Neural cell (in vitro differentiated cells): ENCODE measurements around the gene APOOL. TPM values are rescaled to one million over a fixed set of nuclear protein-coding genes. Genes with fewer than 3 reads are reported as not detected.

ENCODE experiments used
- H2AFZ ChIP-seq: fragments of 200-600, 300-800 bp; sonication (generic), shearing (Covaris generic); 2 replicates; pipeline ENCODE4 v1.6.0; 2014; ENCODE audit warnings: low read depth, mild to moderate bottlenecking, antibody characterized with exemption, low read length, moderate library complexity
- H3F3A ChIP-seq: fragments of 200-600 bp; shearing (Covaris generic); 2 replicates; pipeline ENCODE4 v1.6.1; 2016; ENCODE audit warnings: mild to moderate bottlenecking, moderate library complexity, mixed read lengths, antibody characterized with exemption, low read length; ENCODE audit not compliant: insufficient read depth, poor library complexity, severe bottlenecking
- H3K27ac ChIP-seq: fragments of 200-600, 300-800 bp; sonication (generic), shearing (Covaris generic); 2 replicates; pipeline ENCODE4 v1.5.1; 2014; ENCODE audit warnings: mild to moderate bottlenecking, low read length, moderate library complexity
- H3K27me3 ChIP-seq: fragments of 300-800, 200-600 bp; sonication (generic), shearing (Covaris generic); 2 replicates; pipeline ENCODE4 v1.6.0; 2014; ENCODE audit warnings: mild to moderate bottlenecking, low read depth, low read length, moderate library complexity; ENCODE audit not compliant: insufficient read depth
- H3K36me3 ChIP-seq: fragments of 300-800, 200-600 bp; sonication (generic), shearing (Covaris generic); 2 replicates; pipeline ENCODE4 v1.5.1; 2014; ENCODE audit warnings: mild to moderate bottlenecking, antibody characterized with exemption, low read length, moderate library complexity; ENCODE audit not compliant: insufficient read depth
- H3K4me2 ChIP-seq: fragments of 300-800, 200-600 bp; sonication (generic), shearing (Covaris generic); 2 replicates; pipeline ENCODE4 v1.6.0; 2014; ENCODE audit warnings: mild to moderate bottlenecking, low read length
- H3K4me3 ChIP-seq: fragments of 300-800, 200-600 bp; sonication (generic), shearing (Covaris generic); 2 replicates; pipeline ENCODE4 v1.5.1; 2014; ENCODE audit warnings: mild to moderate bottlenecking, low read length, moderate library complexity
- H3K79me2 ChIP-seq: fragments of 200-600 bp; shearing (Covaris generic); replicated peaks from 2 replicates; pipeline ENCODE4 v1.6.0; 2014; ENCODE audit warnings: mild to moderate bottlenecking, low read length, moderate library complexity; ENCODE audit not compliant: insufficient read depth
- H3K9ac ChIP-seq: fragments of 300-800, 200-600 bp; sonication (generic), shearing (Covaris generic); 2 replicates; pipeline ENCODE4 v1.6.1; 2016; ENCODE audit warnings: mild to moderate bottlenecking, low read length, mixed read lengths
- H3K9me2 ChIP-seq: fragments of 200-600 bp; shearing (Covaris generic); 2 replicates; pipeline ENCODE4 v1.6.1; 2016; ENCODE audit warnings: mild to moderate bottlenecking, low read length, mixed read lengths; ENCODE audit not compliant: insufficient read depth
- H3K9me3 ChIP-seq: fragments of 200-600, 300-800 bp; sonication (generic), shearing (Covaris generic); 2 replicates; pipeline ENCODE4 v1.6.1; 2016; ENCODE audit warnings: mild to moderate bottlenecking, mixed run types, low read length, moderate library complexity, mixed read lengths
- H4K20me1 ChIP-seq: fragments of 200-600 bp; shearing (Covaris generic); 2 replicates; pipeline ENCODE4 v1.6.1; 2016; ENCODE audit warnings: mild to moderate bottlenecking, mixed run types; ENCODE audit not compliant: insufficient read depth
- CTCF ChIP-seq: fragments of 450-650 bp; IDR thresholded peaks from 2 replicates; pipeline ENCODE4 v1.5.1; 2014; ENCODE audit warnings: antibody characterized with exemption, mild to moderate bottlenecking, moderate library complexity; ENCODE audit not compliant: poor library complexity, severe bottlenecking
- EP300 ChIP-seq: fragments of 450-650 bp; conservative IDR thresholded peaks from 2 replicates; pipeline ENCODE4 v1.6.1; 2014; ENCODE audit warnings: antibody characterized with exemption, mild to moderate bottlenecking, moderate library complexity; ENCODE audit not compliant: poor library complexity, severe bottlenecking
- EZH2 ChIP-seq: fragments of 200-600, 300-800 bp; shearing (Covaris generic), sonication (generic); IDR thresholded peaks from 2 replicates; pipeline ENCODE4 v1.6.1; 2014; ENCODE audit warnings: antibody characterized with exemption, low read length, borderline replicate concordance, mild to moderate bottlenecking; ENCODE audit not compliant: insufficient read depth, poor library complexity, severe bottlenecking
- MXI1 ChIP-seq: fragments of 450-650 bp; conservative IDR thresholded peaks from 2 replicates; pipeline ENCODE4 v1.6.1; 2014; ENCODE audit warnings: antibody characterized with exemption, mild to moderate bottlenecking; ENCODE audit not compliant: poor library complexity, severe bottlenecking
- POLR2AphosphoS5 ChIP-seq: IDR thresholded peaks from 2 replicates; pipeline ENCODE4 v1.6.1; 2012
- RAD21 ChIP-seq: fragments of 450-650 bp; conservative IDR thresholded peaks from 2 replicates; pipeline ENCODE4 v1.6.1; 2014; ENCODE audit warnings: antibody characterized with exemption, mild to moderate bottlenecking, moderate library complexity
- SMC3 ChIP-seq: fragments of 450-650 bp; conservative IDR thresholded peaks from 2 replicates; pipeline ENCODE4 v1.6.1; 2014; ENCODE audit warnings: antibody characterized with exemption, mild to moderate bottlenecking, moderate library complexity; ENCODE audit not compliant: poor library complexity
- TAF1 ChIP-seq: IDR thresholded peaks from 2 replicates; pipeline ENCODE4 v1.6.1; 2012; ENCODE audit warnings: low read depth
- polyA plus RNA-seq: library from polyadenylated mRNA; depleted of rRNA; stranded (reverse); fragments of >200 nt; gene quantifications from 2 replicates; pipeline ENCODE4 v1.2.3, GENCODE V29; 2014
- TF ChIP-seq, protein P1 (sequence below): IDR thresholded peaks from 2 replicates; pipeline ENCODE4 v1.6.1; 2012; ENCODE audit warnings: borderline replicate concordance

Gene APOOL
- polyA plus RNA-seq, 1 donor from 2014 or later, result 3.6 TPM

DNA sequence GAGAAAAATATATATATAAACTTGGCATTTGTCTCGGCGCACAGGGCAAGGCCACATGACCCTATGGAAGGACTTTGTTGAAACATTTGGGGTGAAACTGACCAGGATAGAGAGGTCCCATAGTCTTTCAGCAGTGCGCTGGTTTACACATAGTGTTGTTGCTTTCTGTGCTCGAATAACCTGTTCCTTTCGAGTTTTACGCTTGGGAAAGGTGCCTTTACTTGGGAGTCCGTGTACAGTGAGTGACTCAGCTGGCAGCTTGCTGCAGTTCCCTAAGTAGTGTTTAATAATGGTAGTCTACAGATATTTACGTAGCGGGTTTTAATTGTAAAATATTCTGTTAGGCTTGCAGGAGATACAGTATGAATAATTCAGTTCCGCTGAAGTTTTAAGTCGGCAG lies 578 bp downstream of the APOOL start:
- peak overlapping the region; percentile 45 for H2AFZ ChIP-seq
- no peaks in the 10 kb centered on the region for H3K79me2 ChIP-seq
- no peaks in the 10 kb centered on the region for H3K9me3 ChIP-seq
- peak overlapping the region; percentile 37 for H3K27ac ChIP-seq
- no peaks in the 10 kb centered on the region for H3K36me3 ChIP-seq
- H3K4me3 ChIP-seq, result peak overlapping the region; percentile 70
- no peaks in the 10 kb centered on the region for H3K9me2 ChIP-seq
- TF ChIP-seq EZH2 (no peak), MXI1 (no peak), CTCF (no peak), SMC3 (no peak), EP300 (no peak), TAF1 (no peak), RAD21 (no peak), POLR2AphosphoS5 (no peak)
- TF ChIP-seq, protein P1, sequence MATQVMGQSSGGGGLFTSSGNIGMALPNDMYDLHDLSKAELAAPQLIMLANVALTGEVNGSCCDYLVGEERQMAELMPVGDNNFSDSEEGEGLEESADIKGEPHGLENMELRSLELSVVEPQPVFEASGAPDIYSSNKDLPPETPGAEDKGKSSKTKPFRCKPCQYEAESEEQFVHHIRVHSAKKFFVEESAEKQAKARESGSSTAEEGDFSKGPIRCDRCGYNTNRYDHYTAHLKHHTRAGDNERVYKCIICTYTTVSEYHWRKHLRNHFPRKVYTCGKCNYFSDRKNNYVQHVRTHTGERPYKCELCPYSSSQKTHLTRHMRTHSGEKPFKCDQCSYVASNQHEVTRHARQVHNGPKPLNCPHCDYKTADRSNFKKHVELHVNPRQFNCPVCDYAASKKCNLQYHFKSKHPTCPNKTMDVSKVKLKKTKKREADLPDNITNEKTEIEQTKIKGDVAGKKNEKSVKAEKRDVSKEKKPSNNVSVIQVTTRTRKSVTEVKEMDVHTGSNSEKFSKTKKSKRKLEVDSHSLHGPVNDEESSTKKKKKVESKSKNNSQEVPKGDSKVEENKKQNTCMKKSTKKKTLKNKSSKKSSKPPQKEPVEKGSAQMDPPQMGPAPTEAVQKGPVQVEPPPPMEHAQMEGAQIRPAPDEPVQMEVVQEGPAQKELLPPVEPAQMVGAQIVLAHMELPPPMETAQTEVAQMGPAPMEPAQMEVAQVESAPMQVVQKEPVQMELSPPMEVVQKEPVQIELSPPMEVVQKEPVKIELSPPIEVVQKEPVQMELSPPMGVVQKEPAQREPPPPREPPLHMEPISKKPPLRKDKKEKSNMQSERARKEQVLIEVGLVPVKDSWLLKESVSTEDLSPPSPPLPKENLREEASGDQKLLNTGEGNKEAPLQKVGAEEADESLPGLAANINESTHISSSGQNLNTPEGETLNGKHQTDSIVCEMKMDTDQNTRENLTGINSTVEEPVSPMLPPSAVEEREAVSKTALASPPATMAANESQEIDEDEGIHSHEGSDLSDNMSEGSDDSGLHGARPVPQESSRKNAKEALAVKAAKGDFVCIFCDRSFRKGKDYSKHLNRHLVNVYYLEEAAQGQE, result no peak
- H3K9ac ChIP-seq, result peak overlapping the region; percentile 62
- H4K20me1 ChIP-seq, result no peaks in the 10 kb centered on the region
- no peaks in the 10 kb centered on the region for H3F3A ChIP-seq
- H3K4me2 ChIP-seq, result peak overlapping the region; percentile 25
- no peaks in the 10 kb centered on the region for H3K27me3 ChIP-seq

DNA sequence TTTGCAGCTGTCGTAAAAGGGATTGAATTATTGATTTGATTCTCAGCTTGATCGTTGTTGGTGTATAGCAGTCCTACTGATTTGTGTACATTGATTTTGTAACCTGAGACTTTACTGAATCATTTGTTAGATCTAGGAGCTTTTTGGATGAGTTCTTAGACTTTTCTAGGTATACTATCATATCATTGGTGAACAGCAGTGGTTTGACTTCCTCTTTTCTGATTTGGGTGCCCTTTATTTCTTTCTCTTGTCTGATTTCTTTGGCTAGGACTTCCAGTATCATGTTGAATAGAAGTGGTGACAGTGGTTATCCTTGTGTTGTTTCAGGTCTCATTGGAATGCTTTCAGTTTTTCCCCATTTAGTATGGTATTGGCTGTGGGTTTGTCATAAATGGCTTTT lies 8.4 kb downstream of the APOOL start:
- Histone ChIP-seq H3K79me2 (no peaks in the 10 kb centered on the region), H3K9ac (no peak overlapping the region)

More for the DNA sequence above, 8.4 kb downstream of the APOOL start:
- no peak for TF ChIP-seq POLR2AphosphoS5
- TF ChIP-seq EZH2, result no peak
- no peak for TF ChIP-seq TAF1
- no peak for TF ChIP-seq CTCF
- TF ChIP-seq RAD21, result no peak
- TF ChIP-seq MXI1, result no peak
- TF ChIP-seq SMC3, result no peak
- TF ChIP-seq, protein P1, result no peak
- no peak for TF ChIP-seq EP300
- no peaks in the 10 kb centered on the region for H3K27me3 ChIP-seq
- no peaks in the 10 kb centered on the region for H3F3A ChIP-seq
- H4K20me1 ChIP-seq, result no peaks in the 10 kb centered on the region
- H3K4me2 ChIP-seq, result no peak overlapping the region
- H2AFZ ChIP-seq, result no peak overlapping the region
- H3K4me3 ChIP-seq, result no peak overlapping the region
- H3K36me3 ChIP-seq, result no peaks in the 10 kb centered on the region
- H3K9me3 ChIP-seq, result no peaks in the 10 kb centered on the region
- H3K9me2 ChIP-seq, result no peaks in the 10 kb centered on the region
- H3K27ac ChIP-seq, result no peak overlapping the region
